Epithelial cell of esophagus (primary cell): Measurements from ENCODE around the gene TAOK1.

Experiments
- DNase-seq: peaks from one replicate; pipeline ENCODE4 v3.0.0; 2010; ENCODE audit warnings: low read depth
- H3K4me3 ChIP-seq: 2 replicates; pipeline ENCODE4 v1.5.1; 2011; ENCODE audit warnings: mild to moderate bottlenecking, low read length, control low read depth
- CTCF ChIP-seq: IDR thresholded peaks from 2 replicates; pipeline ENCODE4 v1.5.1; 2011; ENCODE audit warnings: low read depth, mild to moderate bottlenecking, low read length, control low read depth, inconsistent platforms; ENCODE audit not compliant: insufficient read depth; ENCODE audit errors: missing control alignments

The TAOK1 gene

GRCh38 chr17:29363716-29364115 is 26.4 kb upstream of the TAOK1 start:
- DNase-seq, result no peak
- TF ChIP-seq CTCF, result no peak
- no peak overlapping the region for H3K4me3 ChIP-seq

- TF ChIP-seq CTCF, result no peak
- no peak for DNase-seq
- H3K4me3 ChIP-seq, result no peak overlapping the region
Measured at GRCh38 chr17:29364691-29365090, 25.5 kb upstream of the TAOK1 start.

GRCh38 chr17:29368161-29368560 is 22.0 kb upstream of the TAOK1 start:
- no peak for TF ChIP-seq CTCF
- DNase-seq, result no peak
- no peak overlapping the region for H3K4me3 ChIP-seq

GRCh38 chr17:29368926-29369325 is 21.2 kb upstream of the TAOK1 start:
- H3K4me3 ChIP-seq, result no peak overlapping the region
- DNase-seq, result no peak
- no peak for TF ChIP-seq CTCF

DNA sequence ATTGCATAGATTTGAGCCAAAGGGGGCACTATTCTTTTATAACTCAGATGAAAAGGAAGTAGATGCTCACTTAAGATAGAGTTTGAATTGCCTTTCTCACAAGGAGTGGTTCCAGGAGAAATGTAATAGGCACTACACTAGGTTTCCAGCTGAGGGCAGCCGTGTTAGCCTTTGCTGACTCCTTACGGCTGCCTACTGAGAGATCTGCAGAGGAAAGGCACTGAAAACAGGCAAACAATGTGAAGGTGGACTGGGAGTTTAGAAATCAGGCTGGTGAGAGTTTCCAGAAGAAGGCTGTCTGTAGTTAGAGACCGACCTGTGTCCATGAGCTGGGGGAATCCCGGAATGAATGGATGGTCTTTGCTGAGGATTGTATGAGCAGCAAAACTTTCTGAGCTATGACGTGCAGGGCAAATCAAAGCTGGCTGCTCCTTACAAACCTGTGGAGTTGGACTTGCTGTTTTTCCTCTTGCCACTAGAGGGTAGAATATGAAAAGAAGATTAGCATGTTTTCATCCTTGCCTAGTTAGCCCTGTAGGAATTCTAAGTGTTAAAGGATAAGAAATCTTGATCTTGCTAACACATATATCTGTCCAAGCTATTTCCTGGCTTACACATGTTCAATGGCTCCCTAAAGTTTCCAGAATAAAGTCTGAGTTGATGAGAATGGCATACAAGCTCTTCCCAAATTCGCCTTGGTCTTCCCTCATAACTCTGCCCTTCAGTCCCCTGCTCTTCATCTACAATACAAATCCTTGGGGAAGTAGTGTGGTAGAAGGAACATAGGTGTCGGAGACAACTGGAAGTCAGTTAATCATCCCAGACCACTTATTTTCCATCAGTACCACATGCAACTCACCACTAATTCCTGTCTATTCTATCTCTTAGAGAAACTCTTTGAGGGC is 20.1 kb upstream of the TAOK1 start:
- H3K4me3 ChIP-seq, result peak overlapping the region; percentile 6
- TF ChIP-seq CTCF, result peak; percentile 62
- DNase-seq, result peak; percentile 81

GRCh38 chr17:29376667-29377270 is 13.4 kb upstream of the TAOK1 start:
- peak; percentile 73 for DNase-seq
- no peak overlapping the region for H3K4me3 ChIP-seq

More at GRCh38 chr17:29376667-29377270, 13.4 kb upstream of the TAOK1 start:
- no peak for TF ChIP-seq CTCF
